Measurements from ENCODE around the gene CXCL6.

CXCL6 gene

GRCh38 chr4:73869130-73870055 lies 32.9 kb downstream of the CXCL6 start, which contains the start of gene CXCL1:
CXCL1 (plus strand) TSS chr4:73869393; CDS start chr4:73869471, 78 bp downstream.
- DNase-seq = no peak

- DNase-seq = no peak
These were observed 33.8 kb downstream of the CXCL6 start for GRCh38 chr4:73870260-73870659.

GRCh38 chr4:73870768-73871167 lies 34.3 kb downstream of the CXCL6 start:
- DNase-seq = no peak

GRCh38 chr4:73871511-73872310 lies 35.2 kb downstream of the CXCL6 start:
- no peak for DNase-seq

GRCh38 chr4:73872316-73873108 lies 36.0 kb downstream of the CXCL6 start:
- no peak for DNase-seq

DNA sequence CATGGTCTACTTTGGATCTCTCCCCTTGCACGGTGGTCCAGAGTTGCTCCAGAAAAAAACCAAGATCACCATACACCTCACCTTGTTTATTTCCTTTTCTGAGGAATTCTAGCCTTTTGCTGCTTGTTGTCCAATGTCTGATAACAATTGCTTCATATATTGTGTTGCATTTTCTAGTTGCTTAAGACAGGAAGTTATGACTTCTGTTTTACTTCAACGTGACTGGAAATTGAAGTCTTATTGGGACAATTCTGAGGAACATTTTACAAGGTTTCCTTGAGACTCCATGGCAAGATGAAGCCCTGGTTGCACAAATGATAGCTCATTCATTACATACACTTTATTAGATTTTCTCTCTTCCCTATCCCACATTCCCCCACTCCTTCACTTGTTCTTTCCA lies 37.9 kb downstream of the CXCL6 start:
- no peak for DNase-seq

DNA sequence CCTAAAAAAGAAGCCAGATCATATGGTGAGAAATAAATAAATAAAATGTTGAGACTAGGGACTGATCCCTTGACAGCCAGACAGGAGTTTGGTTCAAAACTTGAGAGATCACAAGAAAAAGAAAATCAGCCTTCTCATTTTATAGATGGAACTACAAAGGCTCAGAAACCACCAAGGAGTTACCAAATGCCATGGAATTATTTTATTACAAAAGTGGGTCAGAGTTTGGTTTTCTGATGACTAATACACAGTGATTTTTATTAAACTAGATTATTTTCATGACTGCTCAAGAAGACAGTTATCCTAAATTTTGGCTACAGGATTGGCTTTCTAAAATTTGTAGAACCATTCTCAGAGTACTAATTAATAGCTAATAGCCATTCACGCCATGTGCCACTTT lies 38.9 kb downstream of the CXCL6 start:
- DNase-seq = no peak

- DNase-seq = no peak
These were observed 46.8 kb downstream of the CXCL6 start for GRCh38 chr4:73883306-73883705.

GRCh38 chr4:73885574-73886267 lies 49.2 kb downstream of the CXCL6 start:
- DNase-seq = no peak

Measured in stimulated activated CD4-positive, alpha-beta T cell treated with anti-CD3 and anti-CD28 coated beads, Interleukin-4, amount 100 ng/mL, for 4 hours (primary cell).